CD4-positive, alpha-beta T cell treated with Interleukin-15 for 4 hours (primary cell): ENCODE results near the gene MAP6.

ENCODE experiments used
- DNase-seq: peaks from one replicate; pipeline ENCODE4 v3.0.0-alpha.2; 2020; ENCODE audit warnings: low spot score

The MAP6 gene

GRCh38 chr11:75549370-75549958 lies 119.4 kb downstream of the MAP6 start:
- no peak for DNase-seq

- DNase-seq: no peak
Measured at GRCh38 chr11:75548595-75549272, 120.1 kb downstream of the MAP6 start.

GRCh38 chr11:75547617-75548058 lies 121.2 kb downstream of the MAP6 start:
- DNase-seq: peak; percentile 22

- DNase-seq: no peak
Measured at GRCh38 chr11:75547177-75547576, 121.7 kb downstream of the MAP6 start.

- DNase-seq: no peak
Measured at GRCh38 chr11:75543806-75544205, 125.0 kb downstream of the MAP6 start.

GRCh38 chr11:75542088-75542438 lies 126.8 kb downstream of the MAP6 start:
- DNase-seq: no peak

- no peak for DNase-seq
Measured at GRCh38 chr11:75541193-75542087, 127.4 kb downstream of the MAP6 start.

GRCh38 chr11:75539459-75540334 lies 129.1 kb downstream of the MAP6 start:
- no peak for DNase-seq

- DNase-seq: no peak
Measured at GRCh38 chr11:75538150-75538942, 130.5 kb downstream of the MAP6 start.

- DNase-seq: no peak
Measured at GRCh38 chr11:75537740-75538139, 131.1 kb downstream of the MAP6 start.
